NCI-H446 (cell line): ENCODE results near the gene USP27X.

Experiments used
- DNase-seq, 2 experiments: peaks; one replicate each; lab custom pipeline; 2025; lab: John Stamatoyannopoulos, UW

USP27X gene

GRCh38 chrX:49878834-49879655 lies at the start of gene USP27X:
TSS of gene USP27X (plus strand) at chrX:49879484. CDS start at chrX:49880308, 824 bp downstream.
- DNase-seq = peak; percentile 18 to 69

GRCh38 chrX:49838374-49838773 lies 40.9 kb upstream of the USP27X start:
- DNase-seq = peak in 1 of 2 experiments; percentile 4

GRCh38 chrX:49840679-49841078 lies 38.6 kb upstream of the USP27X start:
- peak; percentile 9 to 55 for DNase-seq

GRCh38 chrX:49842621-49843020 lies 36.7 kb upstream of the USP27X start:
- DNase-seq = no peak

- DNase-seq = no peak
These were observed 34.7 kb upstream of the USP27X start for GRCh38 chrX:49844611-49845010.

GRCh38 chrX:49845701-49846403 lies 33.4 kb upstream of the USP27X start:
- no peak for DNase-seq

GRCh38 chrX:49846522-49846921 lies 32.8 kb upstream of the USP27X start:
- no peak for DNase-seq

- no peak for DNase-seq
These were observed 31.0 kb upstream of the USP27X start for GRCh38 chrX:49848275-49848674.

- DNase-seq = no peak
These were observed 29.3 kb upstream of the USP27X start for GRCh38 chrX:49850028-49850427.

- no peak for DNase-seq
These were observed 25.6 kb upstream of the USP27X start for GRCh38 chrX:49853661-49854060.

GRCh38 chrX:49856819-49857218 lies 22.5 kb upstream of the USP27X start:
- no peak for DNase-seq

- DNase-seq = no peak
These were observed 20.9 kb upstream of the USP27X start for GRCh38 chrX:49858341-49858740.

- no peak for DNase-seq
These were observed 19.8 kb upstream of the USP27X start for GRCh38 chrX:49859491-49859890.

- no peak for DNase-seq
These were observed 18.3 kb upstream of the USP27X start for GRCh38 chrX:49860867-49861535.

GRCh38 chrX:49862093-49862492 lies 17.2 kb upstream of the USP27X start:
- no peak for DNase-seq

GRCh38 chrX:49868739-49869138 lies 10.5 kb upstream of the USP27X start:
- DNase-seq = no peak

- DNase-seq = no peak
These were observed 2.5 kb upstream of the USP27X start for GRCh38 chrX:49876750-49877149.

GRCh38 chrX:49877397-49878101 lies 1.7 kb upstream of the USP27X start:
- DNase-seq = no peak

- DNase-seq = no peak
These were observed 1.0 kb upstream of the USP27X start for GRCh38 chrX:49878128-49878833.

- DNase-seq = no peak
These were observed 483 bp downstream of the USP27X start for GRCh38 chrX:49879656-49880277.

GRCh38 chrX:49880668-49881067 lies 1.4 kb downstream of the USP27X start:
- no peak for DNase-seq
